ENCODE measurements around the gene GSTM3. TPM values are rescaled to one million over a fixed set of nuclear protein-coding genes. Genes with fewer than 3 reads are reported as not detected.
"Not testable (repeated sequence)": the region's sequence is repeated elsewhere in the genome, so short reads cannot be mapped to it uniquely, and the experiment has no call there.

GSTM3 gene
- total RNA-seq, 1 donor from 2014 or later: 13.0 TPM

DNA sequence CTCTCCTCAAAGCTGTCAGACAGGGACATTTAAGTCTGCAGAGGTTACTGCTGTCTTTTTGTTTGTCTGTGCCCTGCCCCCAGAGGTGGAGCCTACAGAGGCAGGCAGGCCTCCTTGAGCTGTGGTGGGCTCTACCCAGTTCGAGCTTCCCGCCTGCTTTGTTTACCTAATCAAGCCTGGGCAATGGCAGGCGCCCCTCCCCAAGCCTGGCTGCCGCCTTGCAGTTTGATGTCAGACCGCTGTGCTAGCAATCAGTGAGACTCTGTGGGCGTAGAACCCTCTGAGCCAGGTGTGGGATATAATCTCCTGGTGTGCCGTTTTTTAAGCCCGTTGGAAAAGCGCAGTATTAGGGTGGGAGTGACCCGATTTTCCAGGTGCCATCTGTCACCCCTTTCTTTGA is 7.5 kb upstream of the GSTM3 start:
- intact Hi-C loops (cut with micrococcal nuclease); H3K36me3 Mint-ChIP-seq (ENCODE audit: low read depth); H3K27ac Mint-ChIP-seq; DNase-seq; H3K4me1 Mint-ChIP-seq; H3K9me3 Mint-ChIP-seq; H3K4me3 Mint-ChIP-seq: not testable (repeated sequence)
- peaks cover 28% of the 10 kb centered on the region for H3K27me3 Mint-ChIP-seq

DNA sequence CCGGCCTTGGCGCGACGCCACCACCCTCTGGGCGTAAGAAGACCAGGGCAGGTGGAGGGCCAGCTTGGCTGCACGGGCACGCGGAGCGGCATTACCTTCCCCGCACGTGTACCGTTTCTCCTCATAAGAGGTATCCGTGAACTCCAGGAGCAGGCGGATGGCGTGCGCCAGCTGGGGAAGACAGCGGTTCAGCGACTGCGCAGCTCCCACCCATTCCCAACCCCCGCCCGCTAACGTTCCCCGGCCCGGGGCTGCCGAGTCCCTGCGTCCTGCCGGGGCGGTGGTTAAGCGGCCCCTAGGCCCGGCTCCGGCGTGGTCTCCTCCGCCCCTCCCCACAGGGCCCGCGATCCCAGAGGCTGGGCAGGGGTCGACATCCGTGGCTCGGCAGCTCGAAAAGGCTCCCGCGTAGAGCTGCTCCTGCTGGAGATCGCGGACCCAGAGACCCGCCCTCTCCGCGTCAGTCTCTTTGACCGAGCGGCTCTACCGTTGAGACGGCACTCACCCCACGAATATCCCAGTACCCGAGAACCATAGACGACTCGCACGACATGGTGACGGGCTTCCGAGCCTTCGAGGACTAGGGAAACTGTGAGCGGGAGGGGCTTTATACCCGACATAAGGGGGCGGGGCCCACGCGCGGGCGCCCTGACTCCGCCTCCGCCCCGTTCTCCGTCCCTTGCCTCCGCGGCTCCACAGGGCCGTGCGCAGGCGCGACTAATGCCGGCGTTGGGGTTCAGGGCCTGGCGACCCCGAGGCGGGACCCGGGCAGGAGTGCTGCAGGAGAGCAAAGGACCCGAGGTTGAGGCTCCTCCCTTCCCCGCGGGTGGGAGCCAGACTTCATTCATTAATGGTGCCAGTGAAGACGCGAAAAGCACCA is 862 bp downstream of the GSTM3 start:
- peaks cover 6% of the 10 kb centered on the region for H3K4me1 Mint-ChIP-seq
- H3K27ac Mint-ChIP-seq: peak overlapping the region; percentile 64
- H3K9me3 Mint-ChIP-seq: no peaks in the 10 kb centered on the region
- H3K36me3 Mint-ChIP-seq (ENCODE audit: low read depth): no peaks in the 10 kb centered on the region
- peak overlapping the region; percentile 87 for H3K4me3 Mint-ChIP-seq
- intact Hi-C loops (cut with micrococcal nuclease): loop anchor here (2.0 kb wide), 1 partner anchor 53 kb away; the partner anchor contains the start of gene GSTM1
- H3K27me3 Mint-ChIP-seq: peaks cover 30% of the 10 kb centered on the region
- peak; percentile 96 for DNase-seq

- no peak for DNase-seq
- H3K27me3 Mint-ChIP-seq: peaks cover 18% of the 10 kb centered on the region
- H3K4me3 Mint-ChIP-seq: no peak overlapping the region
- intact Hi-C loops (cut with micrococcal nuclease): no loop called here
- no peaks in the 10 kb centered on the region for H3K9me3 Mint-ChIP-seq
- no peaks in the 10 kb centered on the region for H3K4me1 Mint-ChIP-seq
- no peaks in the 10 kb centered on the region for H3K36me3 Mint-ChIP-seq (ENCODE audit: low read depth)
- H3K27ac Mint-ChIP-seq: no peak overlapping the region
Observed at GRCh38 chr1:109733236-109733870, 7.5 kb downstream of the GSTM3 start.

- H3K4me1 Mint-ChIP-seq: no peaks in the 10 kb centered on the region
- no peaks in the 10 kb centered on the region for H3K36me3 Mint-ChIP-seq (ENCODE audit: low read depth)
- no peak for DNase-seq
- H3K27me3 Mint-ChIP-seq: peaks cover 14% of the 10 kb centered on the region
- H3K4me3 Mint-ChIP-seq: no peak overlapping the region
- intact Hi-C loops (cut with micrococcal nuclease): no loop called here
- H3K9me3 Mint-ChIP-seq: no peaks in the 10 kb centered on the region
- H3K27ac Mint-ChIP-seq: no peak overlapping the region
Observed at GRCh38 chr1:109732390-109732881, 8.4 kb downstream of the GSTM3 start.

DNA sequence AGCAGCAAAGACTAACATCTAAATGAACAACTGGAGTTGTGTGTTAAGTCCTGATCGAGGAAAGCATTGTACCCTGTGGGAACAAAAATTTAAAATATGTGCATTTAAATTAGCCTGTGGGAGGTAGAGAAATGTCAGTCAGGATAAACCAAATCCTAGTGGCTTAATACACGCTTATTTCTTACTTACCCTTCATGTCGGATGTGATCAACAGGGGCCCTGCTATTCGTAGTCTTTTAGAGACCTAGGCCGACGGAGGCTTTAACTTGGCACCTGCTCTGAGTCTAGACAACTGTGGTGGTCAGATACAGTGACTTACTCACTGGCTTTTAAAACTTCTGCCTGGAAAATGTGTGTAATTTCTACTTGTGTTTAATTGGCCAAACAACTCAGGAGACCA is 10.2 kb downstream of the GSTM3 start:
- Mint-ChIP-seq H3K27me3 (peaks cover 27% of the 10 kb centered on the region), H3K4me3 (no peak overlapping the region), H3K4me1 (no peaks in the 10 kb centered on the region), H3K27ac (no peak overlapping the region), H3K9me3 (no peaks in the 10 kb centered on the region), H3K36me3 (ENCODE audit: low read depth) (no peaks in the 10 kb centered on the region)
- intact Hi-C loops (cut with micrococcal nuclease): no loop called here
- DNase-seq: no peak

DNA sequence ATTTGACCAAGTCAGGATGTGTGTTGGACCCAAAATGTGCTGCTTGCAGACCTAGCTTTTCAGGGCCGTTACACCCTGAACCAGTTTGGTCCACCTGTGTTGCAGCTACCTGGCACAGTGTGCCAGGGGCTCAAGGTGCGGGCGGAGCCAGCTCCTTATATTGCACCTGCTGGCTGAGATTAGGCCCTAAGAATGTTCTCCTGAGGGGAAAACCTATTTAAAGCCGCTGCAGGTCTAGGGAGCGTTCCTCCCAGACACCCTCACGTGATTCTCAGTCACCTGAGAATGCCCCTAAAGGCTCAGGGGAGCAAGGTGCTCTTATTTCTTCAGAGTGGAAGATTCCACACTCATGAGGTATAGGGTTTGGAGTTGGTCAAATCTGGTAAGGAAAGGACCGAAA is 12.0 kb downstream of the GSTM3 start:
- H3K36me3 Mint-ChIP-seq (ENCODE audit: low read depth): no peaks in the 10 kb centered on the region
- no peaks in the 10 kb centered on the region for H3K9me3 Mint-ChIP-seq
- H3K4me3 Mint-ChIP-seq: no peak overlapping the region
- intact Hi-C loops (cut with micrococcal nuclease): no loop called here
- no peak for DNase-seq
- no peaks in the 10 kb centered on the region for H3K4me1 Mint-ChIP-seq
- no peak overlapping the region for H3K27ac Mint-ChIP-seq
- peaks cover 31% of the 10 kb centered on the region for H3K27me3 Mint-ChIP-seq

GRCh38 chr1:109726728-109727373 is 14.0 kb downstream of the GSTM3 start:
- no peaks in the 10 kb centered on the region for H3K36me3 Mint-ChIP-seq (ENCODE audit: low read depth)
- H3K4me1 Mint-ChIP-seq: no peaks in the 10 kb centered on the region
- intact Hi-C loops (cut with micrococcal nuclease): no loop called here

DNA sequence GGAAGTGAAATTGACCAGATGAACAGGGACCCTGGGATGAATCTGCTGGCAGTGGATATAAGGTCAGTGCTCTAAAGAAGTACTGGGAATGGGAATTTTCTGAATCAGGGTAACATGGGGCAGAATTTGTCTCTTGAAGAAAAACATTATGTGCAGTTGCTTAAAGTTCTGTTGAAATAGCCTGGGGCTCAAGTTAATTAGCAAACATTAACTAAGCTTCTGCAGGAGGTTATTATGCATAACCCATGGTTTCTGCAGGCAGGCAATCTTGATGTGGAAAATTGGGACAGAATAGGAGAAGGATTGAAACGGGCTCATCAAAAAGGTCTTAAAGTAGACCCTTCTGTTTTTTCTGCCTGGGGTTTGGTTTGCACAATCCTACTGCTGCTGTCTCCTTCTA is 14.8 kb downstream of the GSTM3 start:
- Mint-ChIP-seq H3K36me3 (ENCODE audit: low read depth) (no peaks in the 10 kb centered on the region), H3K4me3 (no peak overlapping the region), H3K9me3 (no peaks in the 10 kb centered on the region), H3K27me3 (peaks cover 30% of the 10 kb centered on the region), H3K4me1 (no peaks in the 10 kb centered on the region), H3K27ac (no peak overlapping the region)
- DNase-seq: no peak
- intact Hi-C loops (cut with micrococcal nuclease): no loop called here

More at GRCh38 chr1:109726728-109727373, 14.0 kb downstream of the GSTM3 start:
- DNase-seq: no peak
- H3K4me3 Mint-ChIP-seq: no peak overlapping the region
- peaks cover 28% of the 10 kb centered on the region for H3K27me3 Mint-ChIP-seq
- no peaks in the 10 kb centered on the region for H3K9me3 Mint-ChIP-seq
- no peak overlapping the region for H3K27ac Mint-ChIP-seq

- H3K4me1 Mint-ChIP-seq: no peaks in the 10 kb centered on the region
- intact Hi-C loops (cut with micrococcal nuclease): no loop called here
- H3K9me3 Mint-ChIP-seq: no peaks in the 10 kb centered on the region
- no peaks in the 10 kb centered on the region for H3K36me3 Mint-ChIP-seq (ENCODE audit: low read depth)
- H3K4me3 Mint-ChIP-seq: no peak overlapping the region
- DNase-seq: no peak
- no peak overlapping the region for H3K27ac Mint-ChIP-seq
- peaks cover 30% of the 10 kb centered on the region for H3K27me3 Mint-ChIP-seq
Observed at GRCh38 chr1:109725510-109725909, 15.3 kb downstream of the GSTM3 start.

DNA sequence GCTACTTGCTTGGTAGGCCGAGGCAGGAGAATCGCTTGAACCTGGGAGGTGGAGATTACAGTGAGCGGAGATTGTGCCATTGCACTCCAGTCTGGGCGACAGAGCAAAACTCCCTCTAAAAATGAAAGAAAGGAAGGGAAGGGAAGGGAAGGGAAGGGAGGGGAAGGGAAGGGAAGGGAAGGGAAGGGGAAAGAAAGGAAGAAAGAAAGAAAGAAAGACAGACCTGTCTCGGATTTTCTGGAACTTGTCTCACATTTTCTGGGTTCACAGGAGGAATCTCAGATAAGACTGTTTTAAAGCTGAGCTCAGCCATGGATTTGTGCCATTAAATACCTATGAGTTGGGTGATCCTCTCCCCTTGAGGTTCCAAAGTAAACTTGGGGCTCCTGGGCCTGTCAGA is 15.9 kb downstream of the GSTM3 start:
- Mint-ChIP-seq H3K27ac (no peak overlapping the region), H3K9me3 (no peaks in the 10 kb centered on the region), H3K36me3 (ENCODE audit: low read depth) (no peaks in the 10 kb centered on the region), H3K4me1 (no peaks in the 10 kb centered on the region), H3K27me3 (peaks cover 29% of the 10 kb centered on the region), H3K4me3 (no peak overlapping the region)
- intact Hi-C loops (cut with micrococcal nuclease): no loop called here
- no peak for DNase-seq

DNA sequence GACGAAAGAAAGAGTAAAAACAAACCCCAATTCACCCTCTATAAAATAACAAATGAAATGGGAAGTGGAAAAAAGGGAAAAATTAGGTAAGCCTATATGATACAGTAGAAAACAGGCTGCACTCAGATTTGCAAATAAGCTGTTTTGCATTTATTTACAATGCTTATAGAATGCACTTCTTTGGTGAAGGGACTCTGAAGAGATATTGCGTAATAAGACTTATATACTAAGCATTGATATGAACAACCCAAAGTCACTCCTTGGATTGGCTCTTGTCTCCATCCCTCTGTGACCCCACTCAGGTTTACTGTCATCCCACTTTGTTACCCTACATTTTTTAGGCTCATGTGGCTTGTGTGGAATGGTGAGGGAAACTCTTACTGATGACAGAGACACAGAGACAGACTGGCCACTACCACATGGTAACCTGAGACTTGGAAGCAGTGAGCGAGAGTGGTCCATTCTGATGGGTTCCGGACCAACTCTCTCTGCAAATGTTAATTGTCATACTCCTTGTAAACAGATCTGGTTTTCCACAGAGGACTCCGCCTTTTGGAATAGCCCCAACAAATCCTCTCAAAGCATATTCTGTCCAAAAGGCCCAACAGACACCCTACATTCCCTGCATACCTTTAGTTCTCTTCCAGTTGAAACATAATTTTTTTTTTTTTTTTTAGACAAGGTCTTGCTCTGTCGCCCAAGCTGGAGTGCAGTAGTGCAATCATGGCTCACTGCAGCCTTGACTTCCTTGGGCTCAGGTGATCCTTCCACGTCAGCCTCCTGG is 17.7 kb downstream of the GSTM3 start:
- H3K27ac Mint-ChIP-seq: no peak overlapping the region
- no peak for DNase-seq
- intact Hi-C loops (cut with micrococcal nuclease): no loop called here

DNA sequence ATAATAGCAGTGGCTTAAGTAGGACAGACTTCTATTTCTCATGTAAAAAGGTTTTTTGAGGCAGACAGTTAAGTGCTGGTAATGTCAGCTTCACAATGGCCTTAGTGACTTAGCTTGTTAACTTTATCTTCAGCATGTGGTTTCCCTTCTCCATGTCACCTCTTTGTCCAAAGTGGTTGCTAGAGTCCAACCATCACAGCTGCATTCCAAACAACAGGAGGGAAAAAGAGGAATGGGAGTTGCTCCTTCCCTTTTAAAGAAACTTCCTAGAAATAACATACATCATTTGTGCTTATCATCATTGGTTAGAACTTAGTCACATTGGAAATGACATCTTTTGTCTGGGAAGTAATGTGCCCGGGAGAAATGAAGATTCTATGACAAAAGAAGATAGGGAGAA is 18.9 kb downstream of the GSTM3 start:
- Mint-ChIP-seq H3K27me3 (peaks cover 16% of the 10 kb centered on the region), H3K9me3 (no peaks in the 10 kb centered on the region), H3K4me1 (peaks cover 3% of the 10 kb centered on the region), H3K4me3 (no peak overlapping the region), H3K27ac (no peak overlapping the region), H3K36me3 (ENCODE audit: low read depth) (no peaks in the 10 kb centered on the region)
- intact Hi-C loops (cut with micrococcal nuclease): no loop called here
- DNase-seq: no peak

More for the DNA sequence above, 17.7 kb downstream of the GSTM3 start:
- H3K4me3 Mint-ChIP-seq: no peak overlapping the region
- H3K27me3 Mint-ChIP-seq: peaks cover 21% of the 10 kb centered on the region
- H3K9me3 Mint-ChIP-seq: no peaks in the 10 kb centered on the region
- no peaks in the 10 kb centered on the region for H3K36me3 Mint-ChIP-seq (ENCODE audit: low read depth)
- H3K4me1 Mint-ChIP-seq: peaks cover 3% of the 10 kb centered on the region

DNA sequence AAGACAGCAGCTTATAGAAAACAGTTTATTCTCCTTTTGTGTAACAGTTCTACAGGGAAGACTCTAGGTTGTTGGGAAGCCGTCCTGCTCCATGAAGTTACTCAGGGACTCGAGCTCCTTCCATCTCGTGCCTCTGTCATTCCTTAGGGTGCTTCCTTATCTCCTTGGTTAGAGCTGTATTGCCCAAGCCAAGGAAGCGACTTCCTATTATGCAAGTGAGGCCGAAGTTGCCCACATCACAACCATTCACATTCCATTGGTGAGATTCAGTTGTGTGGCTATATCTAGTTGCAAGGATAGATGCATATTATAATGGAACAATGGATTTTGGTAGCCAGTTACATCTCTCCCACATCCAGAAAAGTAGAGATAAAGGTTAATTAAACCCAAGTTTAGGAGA is 19.8 kb downstream of the GSTM3 start:
- no peaks in the 10 kb centered on the region for H3K36me3 Mint-ChIP-seq (ENCODE audit: low read depth)
- H3K27me3 Mint-ChIP-seq: peaks cover 11% of the 10 kb centered on the region
- H3K9me3 Mint-ChIP-seq: no peaks in the 10 kb centered on the region
- no peak overlapping the region for H3K4me3 Mint-ChIP-seq
- peaks cover 3% of the 10 kb centered on the region for H3K4me1 Mint-ChIP-seq
- no peak for DNase-seq
- no peak overlapping the region for H3K27ac Mint-ChIP-seq
- intact Hi-C loops (cut with micrococcal nuclease): no loop called here

Measured in activated CD4-positive, alpha-beta T cell treated with anti-CD3 and anti-CD28 coated beads, Interleukin-2, amount 10 ng/mL, durations not matched to agents 24 days and 14 days (primary cell).